GM12873 (cell line): ENCODE results near the gene HDAC5.

Source experiments
- TF ChIP-seq, protein P1 (sequence below): IDR thresholded peaks from 2 replicates; pipeline ENCODE4 v1.5.1; 2012; ENCODE audit warnings: low read depth, mild to moderate bottlenecking, moderate library complexity, low read length, control low read depth; ENCODE audit not compliant: insufficient read depth; ENCODE audit errors: missing control alignments

The HDAC5 gene

GRCh38 chr17:44070455-44071197 lies 52.8 kb downstream of the HDAC5 start, which contains the start of gene G6PC3:
G6PC3 (plus strand) TSS chr17:44070735; CDS start chr17:44070966, 231 bp downstream.
- TF ChIP-seq, protein P1, sequence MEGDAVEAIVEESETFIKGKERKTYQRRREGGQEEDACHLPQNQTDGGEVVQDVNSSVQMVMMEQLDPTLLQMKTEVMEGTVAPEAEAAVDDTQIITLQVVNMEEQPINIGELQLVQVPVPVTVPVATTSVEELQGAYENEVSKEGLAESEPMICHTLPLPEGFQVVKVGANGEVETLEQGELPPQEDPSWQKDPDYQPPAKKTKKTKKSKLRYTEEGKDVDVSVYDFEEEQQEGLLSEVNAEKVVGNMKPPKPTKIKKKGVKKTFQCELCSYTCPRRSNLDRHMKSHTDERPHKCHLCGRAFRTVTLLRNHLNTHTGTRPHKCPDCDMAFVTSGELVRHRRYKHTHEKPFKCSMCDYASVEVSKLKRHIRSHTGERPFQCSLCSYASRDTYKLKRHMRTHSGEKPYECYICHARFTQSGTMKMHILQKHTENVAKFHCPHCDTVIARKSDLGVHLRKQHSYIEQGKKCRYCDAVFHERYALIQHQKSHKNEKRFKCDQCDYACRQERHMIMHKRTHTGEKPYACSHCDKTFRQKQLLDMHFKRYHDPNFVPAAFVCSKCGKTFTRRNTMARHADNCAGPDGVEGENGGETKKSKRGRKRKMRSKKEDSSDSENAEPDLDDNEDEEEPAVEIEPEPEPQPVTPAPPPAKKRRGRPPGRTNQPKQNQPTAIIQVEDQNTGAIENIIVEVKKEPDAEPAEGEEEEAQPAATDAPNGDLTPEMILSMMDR: peak; percentile 1

DNA sequence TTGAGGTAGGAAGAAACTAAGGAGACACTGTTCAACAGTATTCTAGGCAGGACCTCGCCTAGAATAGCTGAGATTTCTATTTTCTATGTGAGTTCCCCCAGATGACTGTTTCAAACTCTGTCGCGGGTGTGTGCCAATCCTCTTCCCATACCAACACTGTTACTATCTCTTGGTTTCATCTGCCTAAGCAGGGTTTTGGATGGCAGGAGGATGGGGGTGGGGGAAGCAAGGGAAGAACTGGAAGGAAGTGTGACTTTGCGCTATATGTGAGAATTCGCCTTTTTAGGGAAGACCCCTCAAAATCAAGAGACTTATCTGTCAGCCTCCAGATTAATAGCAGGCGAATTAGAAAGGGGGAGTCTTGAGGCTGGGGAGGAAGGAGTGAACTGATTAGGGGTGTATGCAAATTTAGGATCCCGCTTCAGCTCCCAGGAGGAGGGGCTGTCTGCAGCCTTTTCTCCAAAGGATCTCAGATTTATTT lies 53.4 kb downstream of the HDAC5 start:
- TF ChIP-seq, protein P1: no peak

DNA sequence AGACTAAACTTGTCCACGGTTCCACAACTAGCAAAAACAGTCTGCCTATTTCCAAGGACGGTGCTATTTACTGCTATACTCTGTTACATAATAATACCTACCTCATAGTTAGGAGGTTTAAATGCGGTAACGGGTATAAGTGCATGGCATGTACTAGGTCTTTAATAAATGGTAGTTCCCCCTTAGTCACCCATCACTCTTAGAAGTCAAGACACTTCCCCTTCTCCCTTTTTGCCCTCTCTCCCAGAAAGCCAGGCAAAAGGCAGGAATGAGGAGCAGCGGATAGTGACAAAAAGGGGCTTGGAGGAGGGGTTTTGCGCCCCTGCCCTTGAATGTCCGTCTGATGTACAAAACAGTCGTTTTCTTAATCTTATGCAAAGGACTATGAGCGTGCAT lies 55.9 kb downstream of the HDAC5 start:
- TF ChIP-seq, protein P1: no peak

GRCh38 chr17:44066204-44066930 lies 57.1 kb downstream of the HDAC5 start, which contains the start of gene LSM12:
LSM12 (minus strand) TSS chr17:44066671; CDS start chr17:44066587, 84 bp downstream.
- TF ChIP-seq, protein P1: no peak

DNA sequence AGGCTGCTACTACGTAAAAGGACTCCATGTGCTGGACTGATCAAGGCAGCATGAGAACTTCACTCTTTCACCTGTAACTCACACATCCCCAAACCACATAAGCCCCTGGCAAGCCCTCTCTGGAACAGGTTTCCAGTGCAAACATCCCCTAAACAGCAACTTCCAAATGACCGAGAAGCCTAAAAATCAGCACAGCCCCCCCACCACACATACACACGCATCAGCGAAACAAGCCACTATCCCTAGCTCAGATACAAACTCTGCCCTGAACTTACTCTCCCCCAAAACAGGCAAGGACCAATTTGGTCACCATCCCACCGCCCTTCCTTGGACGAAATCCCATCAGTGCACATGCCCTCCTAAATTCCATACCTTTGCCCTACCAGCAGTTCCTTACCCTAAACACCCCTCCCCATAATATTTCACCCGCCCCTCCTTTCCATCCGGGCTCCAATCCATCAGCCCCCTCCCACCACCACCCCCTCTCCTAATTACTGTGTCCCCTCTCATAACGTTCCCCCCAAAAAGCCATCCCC lies 57.7 kb downstream of the HDAC5 start:
- TF ChIP-seq, protein P1: no peak

DNA sequence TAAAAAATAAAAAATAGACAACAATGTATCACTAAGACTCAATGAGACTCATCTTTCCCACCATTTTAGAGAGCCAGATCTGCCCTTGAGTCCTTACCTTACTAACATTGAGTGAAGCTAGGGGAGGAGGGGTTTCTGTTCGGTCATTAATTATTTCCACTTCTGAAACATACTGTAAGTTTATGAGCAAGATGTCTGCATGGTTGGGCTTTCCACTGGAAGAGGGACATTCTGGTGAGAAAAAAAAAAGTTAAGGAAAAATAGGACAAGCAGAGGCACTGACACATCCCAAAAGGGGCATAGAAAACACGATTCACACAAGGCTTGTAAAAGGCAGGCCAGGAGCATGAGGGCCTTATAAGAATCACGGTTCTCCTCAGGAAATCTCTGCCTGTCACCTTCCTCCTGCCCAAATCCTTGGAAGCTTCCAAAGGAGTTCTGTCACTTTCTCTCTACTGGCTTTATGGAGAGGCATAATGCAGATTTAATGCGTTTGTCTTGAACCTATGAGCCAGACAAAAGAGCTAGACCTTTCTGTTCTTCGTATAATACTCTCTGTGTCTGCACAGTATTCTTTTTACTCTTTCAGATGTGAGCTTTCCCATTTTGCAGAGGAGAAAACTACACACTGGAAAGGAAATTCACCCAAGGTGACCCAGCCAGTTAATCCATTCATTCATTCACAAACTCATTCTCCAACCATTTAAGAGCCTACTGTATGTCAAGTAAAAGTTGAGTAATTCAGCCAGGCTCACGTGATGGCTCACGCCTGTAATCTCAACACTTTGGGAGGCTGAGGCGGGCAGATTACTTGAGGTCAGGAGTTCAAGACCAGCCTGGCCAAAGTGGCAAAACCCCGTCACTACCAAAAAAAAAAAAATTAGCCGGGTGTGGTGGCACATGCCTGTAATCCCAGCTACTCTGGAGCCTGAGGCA lies 59.5 kb downstream of the HDAC5 start:
- TF ChIP-seq, protein P1: no peak

DNA sequence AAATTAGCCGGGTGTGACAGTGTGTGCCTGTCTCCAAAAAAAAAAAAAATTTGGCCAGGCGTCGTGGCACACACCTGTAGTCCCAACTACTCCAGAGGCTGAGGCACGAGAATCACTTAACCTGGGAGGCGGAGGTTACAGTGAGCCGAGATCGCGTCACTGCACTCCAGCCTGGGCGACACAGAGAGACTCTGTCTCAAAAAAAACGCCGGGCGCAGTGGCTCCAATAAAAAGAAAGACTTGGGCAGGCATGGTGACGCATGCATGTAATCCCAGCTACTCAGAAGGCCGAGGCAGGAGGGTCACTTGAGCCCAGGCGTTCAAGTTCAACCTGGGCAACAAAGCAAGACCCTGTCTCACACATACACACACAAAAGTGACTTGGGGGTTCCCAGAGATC lies 60.6 kb downstream of the HDAC5 start:
- TF ChIP-seq, protein P1: no peak
